Large intestine (tissue), 3 donors: Measurements from ENCODE around the gene MIER2. TPM values are rescaled to one million over a fixed set of nuclear protein-coding genes. Genes with fewer than 3 reads are reported as not detected.

Experiments
- DNase-seq, 2 donors: peaks; one replicate each; pipeline versions ENCODE4 v3.0.0 to v3.0.0-alpha.2; 2013
- H3K27ac ChIP-seq: one replicate; pipeline ENCODE4 v1.5.1; 2013; ENCODE audit warnings: low read length
- H3K27me3 ChIP-seq: 2 replicates; pipeline ENCODE4 v1.6.1; 2013; ENCODE audit warnings: low read length; ENCODE audit not compliant: control insufficient read depth, insufficient read depth
- H3K36me3 ChIP-seq: 2 replicates; pipeline ENCODE4 v1.6.1; 2013; ENCODE audit warnings: low read length; ENCODE audit not compliant: control insufficient read depth, insufficient read depth
- H3K4me1 ChIP-seq: one replicate; pipeline ENCODE4 v1.6.1; 2013; ENCODE audit warnings: low read length; ENCODE audit not compliant: control insufficient read depth, insufficient read depth
- H3K4me3 ChIP-seq: one replicate; pipeline ENCODE4 v1.5.1; 2013; ENCODE audit warnings: low read length
- H3K9me3 ChIP-seq: one replicate; pipeline ENCODE4 v1.6.1; 2013; ENCODE audit warnings: mild to moderate bottlenecking, low read depth, low read length, moderate library complexity; ENCODE audit not compliant: control insufficient read depth
- WGBS: methylation state at CpG from one replicate; pipeline ENCODE4 v1.1.5; 2013; ENCODE audit warnings: low lambda C conversion rate; ENCODE audit not compliant: insufficient coverage; 5-methylcytosine and 5-hydroxymethylcytosine counted together
- polyA plus RNA-seq: library from polyadenylated mRNA; unstranded; fragments of 120-200 nt; gene quantifications from one replicate; pipeline ENCODE4 v1.2.1, GENCODE V29; 2013

The MIER2 gene
- polyA plus RNA-seq, 1 donor: 21.0 TPM

- H3K27me3 ChIP-seq: peaks cover 5% of the 10 kb centered on the region
- H3K36me3 ChIP-seq: no peaks in the 10 kb centered on the region
- no peak overlapping the region for H3K27ac ChIP-seq
- H3K9me3 ChIP-seq: no peaks in the 10 kb centered on the region
- no peak overlapping the region for H3K4me3 ChIP-seq
- no peak for DNase-seq
- no peaks in the 10 kb centered on the region for H3K4me1 ChIP-seq
- no CpG with 5 or more reads among the region's 17 CpGs for WGBS
Measured at GRCh38 chr19:371501-372168, 27.0 kb upstream of the MIER2 start.

- DNase-seq: no peak
- Histone ChIP-seq H3K4me1 (no peaks in the 10 kb centered on the region), H3K36me3 (no peaks in the 10 kb centered on the region), H3K27me3 (peaks cover 5% of the 10 kb centered on the region), H3K4me3 (no peak overlapping the region), H3K9me3 (no peaks in the 10 kb centered on the region), H3K27ac (no peak overlapping the region)
- no CpG with 5 or more reads among the region's 43 CpGs for WGBS
Measured at GRCh38 chr19:370641-371330, 26.2 kb upstream of the MIER2 start.

GRCh38 chr19:369876-370275 is 25.3 kb upstream of the MIER2 start:
- no peak for DNase-seq
- Histone ChIP-seq H3K9me3 (no peaks in the 10 kb centered on the region), H3K4me3 (no peak overlapping the region), H3K27ac (no peak overlapping the region), H3K36me3 (no peaks in the 10 kb centered on the region), H3K4me1 (no peaks in the 10 kb centered on the region), H3K27me3 (peaks cover 5% of the 10 kb centered on the region)
- no CpG with 5 or more reads among the region's 14 CpGs for WGBS

GRCh38 chr19:369256-369655 is 24.7 kb upstream of the MIER2 start:
- no CpG with 5 or more reads among the region's 13 CpGs for WGBS
- Histone ChIP-seq H3K27me3 (peaks cover 3% of the 10 kb centered on the region), H3K9me3 (no peaks in the 10 kb centered on the region), H3K4me1 (no peaks in the 10 kb centered on the region), H3K4me3 (no peak overlapping the region), H3K27ac (no peak overlapping the region), H3K36me3 (no peaks in the 10 kb centered on the region)
- no peak for DNase-seq

GRCh38 chr19:368630-369024 is 24.0 kb upstream of the MIER2 start:
- Histone ChIP-seq H3K36me3 (no peaks in the 10 kb centered on the region), H3K4me1 (no peaks in the 10 kb centered on the region), H3K4me3 (no peak overlapping the region), H3K9me3 (no peaks in the 10 kb centered on the region), H3K27ac (no peak overlapping the region), H3K27me3 (peaks cover 3% of the 10 kb centered on the region)
- WGBS: 92% methylated on average over 2 of the region's 7 CpGs
- DNase-seq: no peak

GRCh38 chr19:367963-368629 is 23.5 kb upstream of the MIER2 start:
- Histone ChIP-seq H3K4me3 (no peak overlapping the region), H3K9me3 (no peaks in the 10 kb centered on the region), H3K36me3 (no peaks in the 10 kb centered on the region), H3K27ac (no peak overlapping the region), H3K4me1 (no peaks in the 10 kb centered on the region), H3K27me3 (peaks cover 3% of the 10 kb centered on the region)
- no CpG with 5 or more reads among the region's 22 CpGs for WGBS
- no peak for DNase-seq

- H3K9me3 ChIP-seq: no peaks in the 10 kb centered on the region
- WGBS: no CpG with 5 or more reads among the region's 14 CpGs
- H3K4me3 ChIP-seq: no peak overlapping the region
- no peaks in the 10 kb centered on the region for H3K36me3 ChIP-seq
- no peaks in the 10 kb centered on the region for H3K4me1 ChIP-seq
- peaks cover 3% of the 10 kb centered on the region for H3K27me3 ChIP-seq
- no peak overlapping the region for H3K27ac ChIP-seq
- no peak for DNase-seq
Measured at GRCh38 chr19:367561-367960, 23.0 kb upstream of the MIER2 start.

- no peaks in the 10 kb centered on the region for H3K4me1 ChIP-seq
- no peaks in the 10 kb centered on the region for H3K36me3 ChIP-seq
- H3K4me3 ChIP-seq: no peak overlapping the region
- H3K9me3 ChIP-seq: no peaks in the 10 kb centered on the region
- 88% methylated on average over 2 of the region's 8 CpGs for WGBS
- no peak for DNase-seq
- peaks cover 3% of the 10 kb centered on the region for H3K27me3 ChIP-seq
- no peak overlapping the region for H3K27ac ChIP-seq
Measured at GRCh38 chr19:366951-367350, 22.4 kb upstream of the MIER2 start.

GRCh38 chr19:366205-366783 is 21.7 kb upstream of the MIER2 start:
- Histone ChIP-seq H3K36me3 (no peaks in the 10 kb centered on the region), H3K9me3 (no peaks in the 10 kb centered on the region), H3K27ac (no peak overlapping the region), H3K4me3 (no peak overlapping the region), H3K27me3 (peaks cover 3% of the 10 kb centered on the region), H3K4me1 (no peaks in the 10 kb centered on the region)
- WGBS: 100% methylated on average over 1 of the region's 17 CpGs
- DNase-seq: no peak

- Histone ChIP-seq H3K9me3 (no peaks in the 10 kb centered on the region), H3K4me3 (no peak overlapping the region), H3K4me1 (no peaks in the 10 kb centered on the region), H3K27me3 (peaks cover 3% of the 10 kb centered on the region), H3K27ac (no peak overlapping the region), H3K36me3 (no peaks in the 10 kb centered on the region)
- WGBS: no CpG with 5 or more reads among the region's 17 CpGs
- no peak for DNase-seq
Measured at GRCh38 chr19:364496-365287, 20.1 kb upstream of the MIER2 start.
